ENCODE results near the gene APLP1.
"Not testable (repeated sequence)": the region's sequence is repeated elsewhere in the genome, so short reads cannot be mapped to it uniquely, and the experiment has no call there.

The APLP1 gene

DNA sequence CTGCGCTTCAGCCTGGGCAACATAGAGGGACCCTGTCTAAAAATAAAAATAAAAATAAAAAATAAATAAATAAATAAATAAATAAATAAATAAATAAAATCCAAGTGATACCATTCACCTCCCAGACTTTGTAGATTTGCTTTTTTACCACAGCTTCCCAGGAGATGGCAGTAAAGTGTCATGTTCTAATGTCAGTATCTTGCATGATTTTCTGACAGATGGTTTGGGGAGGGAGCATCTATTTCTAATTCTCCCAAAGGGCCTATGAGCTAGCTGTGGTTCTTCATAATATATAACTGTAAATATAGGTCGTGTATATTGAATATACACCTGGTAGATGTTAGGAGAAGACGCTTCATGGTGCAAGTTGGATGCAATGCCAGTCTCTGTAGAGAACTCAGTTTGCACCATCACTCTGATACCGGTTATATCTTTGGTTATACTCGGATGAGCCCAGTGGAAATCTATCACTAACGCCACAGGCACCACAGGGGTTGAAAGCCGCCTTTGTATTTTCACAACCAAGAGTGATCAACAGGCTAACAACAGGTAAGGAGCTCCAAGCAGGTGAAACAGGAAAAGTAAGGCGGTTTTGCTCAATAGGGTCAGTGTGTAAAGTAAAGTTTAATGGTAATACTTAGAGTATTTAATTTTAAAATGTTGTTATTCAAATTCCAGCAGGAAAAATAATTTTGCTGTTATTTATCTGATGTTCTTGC, 13.9 kb downstream of the APLP1 start:
- peak; percentile 65 for DNase-seq (ENCODE audit: low spot score)

DNA sequence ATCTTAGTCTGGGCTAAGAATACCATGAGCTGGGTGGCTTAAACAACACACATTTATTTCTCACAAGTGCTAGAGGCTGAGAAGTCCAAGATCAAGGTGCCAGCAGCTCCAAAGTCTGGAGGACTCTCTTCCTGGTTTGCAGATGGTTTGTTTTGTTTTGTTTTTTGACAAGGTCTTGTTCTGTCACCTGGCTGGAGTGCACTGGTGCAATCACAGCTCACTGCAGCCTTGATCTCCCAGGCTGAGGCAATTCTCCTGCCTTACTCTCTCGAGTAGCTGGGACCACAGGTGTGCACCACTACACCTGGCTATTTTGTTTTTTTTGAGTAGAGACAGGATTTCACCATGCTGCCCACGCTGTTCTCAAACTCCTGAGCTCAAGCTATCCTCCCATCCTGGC, 15.5 kb downstream of the APLP1 start:
- no peak for DNase-seq (ENCODE audit: low spot score)

- DNase-seq (ENCODE audit: low spot score): no peak
Observed at GRCh38 chr19:35885225-35885738, 16.9 kb downstream of the APLP1 start.

DNA sequence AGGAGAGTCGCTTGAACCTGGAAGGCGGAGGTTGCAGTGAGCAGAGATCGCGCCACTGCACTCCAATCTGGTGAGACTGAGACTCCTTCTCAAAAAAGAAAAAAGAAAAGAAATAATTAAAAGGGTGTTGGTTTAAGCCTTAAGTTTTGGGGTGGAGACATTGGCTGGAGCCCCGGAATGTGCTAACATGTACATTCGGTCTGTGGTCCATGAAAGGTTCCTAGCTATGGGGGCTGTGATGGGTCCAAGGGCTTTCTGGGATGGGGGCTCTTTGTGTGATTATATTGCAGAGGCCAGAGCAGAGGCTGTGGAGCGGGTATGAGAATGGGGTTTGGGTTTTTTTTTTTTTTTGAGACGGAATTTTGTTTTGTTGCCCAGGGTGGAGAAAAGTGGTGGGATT, 17.5 kb downstream of the APLP1 start:
- DNase-seq (ENCODE audit: low spot score): no peak

DNA sequence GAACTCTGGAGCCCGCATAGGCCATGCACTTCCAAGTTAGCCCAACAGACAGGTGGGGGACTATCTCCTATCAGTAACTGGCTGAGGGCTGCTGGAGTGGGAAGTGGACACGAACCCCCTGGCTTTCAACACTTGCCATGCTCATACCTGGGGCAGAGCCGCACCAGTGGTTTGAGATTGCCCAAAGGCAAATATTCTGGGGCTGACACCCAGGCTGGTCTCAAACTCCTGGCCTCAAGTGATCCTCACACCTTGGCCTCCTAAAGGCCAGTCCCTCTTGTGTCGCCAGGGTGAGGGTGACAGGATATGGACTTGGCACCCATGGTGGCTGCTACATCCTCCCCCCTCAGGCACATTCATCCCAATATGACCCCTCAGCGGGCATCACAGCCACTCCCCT, 18.8 kb downstream of the APLP1 start:
- no peak for DNase-seq (ENCODE audit: low spot score)

DNA sequence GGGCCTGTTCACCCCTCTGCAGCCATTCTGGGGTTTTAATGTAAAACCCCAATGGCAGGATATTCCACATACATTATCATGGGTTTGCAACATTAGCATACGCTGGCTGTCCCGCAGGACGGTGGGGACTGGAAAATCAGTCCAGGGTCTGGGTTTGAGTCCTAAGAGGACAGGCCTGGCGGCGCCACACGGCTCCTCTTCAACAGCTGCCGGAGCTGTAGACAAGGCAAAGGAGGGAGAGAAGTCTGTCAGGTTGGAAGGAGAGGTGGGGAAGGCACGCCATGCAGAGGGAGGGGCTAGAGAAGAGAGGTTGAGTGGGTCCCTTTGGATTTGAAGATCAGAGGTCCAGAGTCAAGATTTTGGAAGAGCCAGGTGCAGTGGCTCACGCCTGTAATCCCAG, 20.0 kb downstream of the APLP1 start:
- no peak for DNase-seq (ENCODE audit: low spot score)

- DNase-seq (ENCODE audit: low spot score): no peak
Observed at GRCh38 chr19:35889370-35890112, 21.2 kb downstream of the APLP1 start.

DNA sequence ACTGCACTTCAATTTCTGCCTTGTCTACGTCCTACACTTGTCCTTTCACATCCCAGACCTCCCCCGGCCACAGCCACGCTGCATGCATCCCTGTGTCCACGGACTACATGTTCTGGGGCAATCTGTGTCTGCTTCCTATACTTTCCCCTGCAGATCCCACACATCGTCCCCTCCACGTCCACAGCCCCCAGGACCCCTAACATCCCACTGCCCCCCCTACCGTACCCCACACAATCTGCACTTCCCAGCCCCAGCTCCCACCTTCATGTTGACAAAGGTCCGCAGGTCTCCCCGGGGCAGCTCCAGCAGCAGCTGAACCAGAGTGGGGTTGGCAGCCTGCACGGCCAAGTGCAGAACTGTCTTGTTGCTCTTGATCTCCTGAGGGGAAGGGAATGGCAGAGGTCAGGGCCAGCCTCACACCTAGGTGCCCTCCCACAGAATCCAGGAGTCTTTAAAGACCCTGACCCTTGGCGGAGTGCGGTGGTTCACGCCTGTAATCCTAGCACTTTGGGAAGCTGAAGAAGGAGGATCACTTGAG, 21.8 kb downstream of the APLP1 start:
- DNase-seq (ENCODE audit: low spot score): no peak

DNA sequence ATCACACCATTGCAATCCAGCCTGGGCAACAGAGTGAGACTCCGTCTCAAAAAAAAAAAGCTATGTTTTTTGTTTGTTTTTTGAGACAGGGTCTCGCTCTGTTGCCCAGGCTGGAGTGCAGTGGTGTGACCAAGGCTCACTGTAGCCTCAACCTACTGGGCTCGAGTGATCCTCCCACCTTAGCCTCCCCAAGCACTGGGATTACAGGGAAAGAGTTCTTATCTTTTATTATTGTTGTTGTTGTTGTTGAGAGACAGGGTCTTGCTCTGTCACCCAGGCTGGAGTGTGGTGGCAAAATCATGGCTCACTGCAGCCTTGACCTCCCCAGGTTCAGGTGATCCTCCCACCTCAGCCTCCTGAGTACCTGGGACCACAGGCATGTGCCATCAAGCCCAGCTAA, 23.4 kb downstream of the APLP1 start:
- DNase-seq (ENCODE audit: low spot score): not testable (repeated sequence)

DNA sequence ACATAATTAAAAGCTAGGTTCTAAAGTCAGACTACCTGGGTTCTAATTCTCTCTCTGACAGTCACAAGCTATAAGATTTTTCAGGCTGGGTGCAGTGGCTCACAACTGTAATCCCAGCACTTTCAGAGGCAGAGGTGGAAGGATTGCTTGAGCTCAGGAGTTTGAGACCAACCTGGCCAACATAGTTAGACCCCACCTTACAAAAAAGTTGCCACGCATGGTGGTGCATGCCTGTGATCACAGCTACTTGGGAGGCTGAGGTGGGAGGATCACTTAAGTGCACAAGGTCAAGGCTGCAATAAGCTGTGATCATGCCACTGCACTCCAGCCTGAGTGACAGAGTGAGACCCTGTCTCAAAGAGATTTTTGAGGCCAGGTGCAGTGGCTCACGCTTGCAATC, 26.0 kb downstream of the APLP1 start:
- DNase-seq (ENCODE audit: low spot score): no peak

DNA sequence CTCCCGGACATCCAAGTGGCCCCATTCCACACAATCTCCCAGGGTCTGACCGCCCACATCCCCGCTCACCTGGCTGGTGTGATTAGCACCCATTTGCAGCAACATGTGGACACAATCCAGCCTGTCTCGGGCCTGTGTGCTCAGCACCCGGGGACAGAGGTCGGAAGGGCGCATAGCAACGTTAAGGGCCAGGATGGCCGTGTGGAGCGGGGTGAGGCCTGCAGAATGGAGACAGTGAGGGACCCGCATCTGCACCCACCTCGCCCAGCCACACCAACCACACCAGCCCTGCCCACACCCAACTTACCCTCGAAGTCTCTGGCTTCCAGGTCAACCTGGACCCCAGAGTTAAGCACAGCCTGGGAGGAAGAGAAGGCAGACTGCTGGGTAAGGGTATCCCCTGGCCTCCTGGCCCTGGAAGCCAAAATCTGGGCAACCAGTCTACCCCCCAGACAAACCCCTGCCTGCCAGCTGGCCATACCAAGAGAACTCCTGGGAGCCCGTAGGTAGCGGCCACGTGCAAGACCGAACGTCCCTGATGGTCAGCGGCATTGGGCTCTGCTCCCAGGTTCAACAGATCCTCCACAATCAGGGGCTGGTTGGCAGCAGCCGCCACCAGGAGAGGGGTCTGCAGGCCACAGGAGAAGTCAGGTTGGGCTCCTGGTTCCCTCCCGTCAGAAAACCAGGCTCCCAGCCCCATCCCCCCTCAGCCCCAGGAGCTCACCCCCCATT, 27.7 kb downstream of the APLP1 start:
- DNase-seq (ENCODE audit: low spot score): no peak

- no peak for DNase-seq (ENCODE audit: low spot score)
Observed at GRCh38 chr19:35896643-35897040, 28.3 kb downstream of the APLP1 start.

DNA sequence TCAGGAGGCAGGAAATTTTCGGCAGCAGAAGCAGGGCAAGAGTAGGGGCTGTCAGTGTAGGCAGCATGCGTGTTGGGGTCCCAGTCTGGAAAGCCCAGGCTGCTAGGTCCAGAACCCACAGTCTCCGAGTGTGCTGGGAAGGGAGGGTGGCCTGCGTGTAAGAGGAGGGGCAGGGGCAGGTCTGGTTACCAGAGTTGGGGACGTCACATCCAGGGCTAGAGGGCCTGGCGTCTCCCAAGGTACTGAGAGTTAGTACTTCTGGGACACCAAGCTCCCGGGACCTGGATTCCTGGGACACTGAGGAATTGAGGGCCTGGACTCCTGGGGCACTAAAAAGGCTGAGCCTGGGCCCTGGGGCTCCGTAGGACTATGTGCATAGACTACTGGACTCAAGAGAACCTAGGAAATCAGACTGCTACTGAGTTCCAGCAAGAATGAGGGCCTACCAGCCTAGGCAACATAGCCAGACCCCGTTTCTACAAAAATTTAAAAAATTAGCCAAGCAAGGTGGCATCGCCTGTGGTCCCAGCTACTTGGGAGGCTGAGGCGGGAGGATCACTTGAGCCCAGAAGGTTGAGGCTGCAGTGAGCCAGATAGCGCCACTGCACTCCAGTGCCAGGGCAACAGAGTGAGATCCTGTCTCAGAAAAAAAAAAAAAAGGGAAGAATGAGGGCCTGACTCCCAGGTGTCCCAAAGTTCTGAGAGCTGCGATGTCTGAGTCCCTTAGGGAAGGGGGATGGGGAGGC, 29.5 kb downstream of the APLP1 start:
- no peak for DNase-seq (ENCODE audit: low spot score)

- DNase-seq (ENCODE audit: low spot score): no peak
Observed at GRCh38 chr19:35898499-35898809, 30.1 kb downstream of the APLP1 start.

DNA sequence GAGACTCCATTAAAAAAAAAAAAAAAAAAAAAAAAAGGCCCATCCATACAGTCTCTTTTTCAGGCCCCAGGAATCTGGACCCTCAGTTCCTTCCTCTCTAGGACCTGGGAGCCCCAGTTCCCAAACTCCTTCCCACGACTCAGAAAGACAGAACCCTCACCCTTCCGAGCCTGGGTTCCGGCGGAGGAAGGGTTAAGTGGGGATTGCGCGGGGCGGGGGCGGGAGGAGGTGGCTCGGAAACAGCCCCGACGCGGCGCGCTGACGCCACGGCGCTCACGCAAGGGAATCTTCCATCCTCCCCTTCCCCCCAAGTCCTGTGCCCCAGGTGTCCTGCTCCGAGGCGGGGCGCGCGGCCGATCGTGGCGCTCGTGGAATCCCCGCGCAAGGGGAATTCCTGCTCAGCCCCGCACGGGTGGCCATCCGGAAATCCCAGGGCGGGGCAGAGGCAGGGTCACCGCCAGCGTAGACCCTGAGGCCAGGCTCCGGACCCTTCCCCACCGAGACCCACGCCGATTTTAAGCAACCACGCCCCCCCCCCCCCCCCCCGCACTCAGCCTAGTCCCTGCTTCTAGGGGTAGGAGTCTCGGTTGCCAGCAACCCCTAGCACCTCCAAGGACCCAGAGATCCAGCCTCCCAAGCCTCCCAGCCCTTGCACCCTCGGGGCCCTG, 31.3 kb downstream of the APLP1 start:
- peak; percentile 86 for DNase-seq (ENCODE audit: low spot score)

GRCh38 chr19:35901055-35901644, 32.8 kb downstream of the APLP1 start:
- DNase-seq (ENCODE audit: low spot score): no peak

GRCh38 chr19:35901854-35902661, 33.7 kb downstream of the APLP1 start, which contains the start of gene HCST:
TSS of gene HCST (plus strand) at chr19:35902529. CDS start at chr19:35902594, 65 bp downstream.
- DNase-seq (ENCODE audit: low spot score): peak; percentile 56

DNA sequence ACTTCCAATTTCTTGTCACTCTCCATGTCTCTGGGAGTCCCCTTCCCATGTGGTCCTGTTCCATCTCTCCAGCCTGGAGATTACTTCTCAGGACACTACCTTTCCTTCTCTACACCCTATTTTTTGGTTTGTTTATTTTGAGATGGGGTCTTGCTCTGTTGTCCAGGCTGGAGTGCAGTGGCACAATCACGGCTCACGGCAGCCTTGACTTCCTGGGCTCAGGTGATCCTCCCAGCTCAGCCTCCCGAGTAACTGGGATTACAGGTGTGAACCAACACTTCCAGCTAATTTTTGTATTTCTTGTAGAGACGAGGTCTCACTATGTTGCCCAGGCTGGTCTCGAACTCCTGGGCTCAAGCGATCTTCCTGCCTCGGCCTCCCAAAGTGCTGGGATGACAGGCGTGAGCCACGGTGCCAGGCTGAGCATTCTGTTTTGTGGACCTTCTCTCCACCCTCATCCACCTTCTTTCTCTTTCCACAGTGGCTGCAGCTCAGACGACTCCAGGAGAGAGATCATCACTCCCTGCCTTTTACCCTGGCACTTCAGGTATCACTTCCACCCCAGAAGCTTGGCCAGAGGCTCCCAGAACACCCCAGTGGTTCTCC, 34.6 kb downstream of the APLP1 start:
- no peak for DNase-seq (ENCODE audit: low spot score)

DNA sequence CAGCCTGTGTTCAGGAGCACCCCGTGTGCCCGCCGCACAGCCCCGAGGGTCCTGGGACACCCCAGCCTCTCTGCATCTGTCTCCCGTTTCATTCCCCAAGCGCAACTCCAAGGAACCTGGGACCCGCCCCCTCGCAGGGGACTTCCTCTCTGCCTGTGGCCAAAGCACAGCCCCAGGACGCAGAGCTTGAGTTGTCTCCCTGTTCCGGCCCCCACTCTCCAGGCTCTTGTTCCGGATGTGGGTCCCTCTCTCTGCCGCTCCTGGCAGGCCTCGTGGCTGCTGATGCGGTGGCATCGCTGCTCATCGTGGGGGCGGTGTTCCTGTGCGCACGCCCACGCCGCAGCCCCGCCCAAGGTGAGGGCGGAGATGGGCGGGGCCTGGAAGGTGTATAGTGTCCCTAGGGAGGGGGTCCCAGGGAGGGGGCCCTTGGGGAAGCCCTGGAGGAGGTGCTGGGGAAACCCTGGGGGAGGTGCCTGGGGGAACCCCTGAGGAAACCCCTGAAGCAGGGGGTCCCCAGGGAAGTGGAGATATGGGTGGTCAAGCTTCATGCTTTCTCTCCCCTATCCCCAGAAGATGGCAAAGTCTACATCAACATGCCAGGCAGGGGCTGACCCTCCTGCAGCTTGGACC, 35.3 kb downstream of the APLP1 start:
- peak; percentile 94 for DNase-seq (ENCODE audit: low spot score)

Measured in CD4-positive, alpha-beta T cell treated with Interleukin-6 at 100 ng/mL for 8 hours (primary cell).